DOHH2 (cell line): ENCODE results near the gene IPO9.

Source experiments
- H3F3A ChIP-seq: fragments of 200-600 bp; sonication (generic), shearing (Covaris generic); 2 replicates; pipeline ENCODE4 v1.6.0; 2016; ENCODE audit warnings: antibody characterized with exemption, mild to moderate bottlenecking; ENCODE audit not compliant: control insufficient read depth, insufficient read depth
- H3K27ac ChIP-seq: fragments of 200-600 bp; sonication (generic); 2 replicates; pipeline ENCODE4 v1.5.1; 2014; ENCODE audit warnings: low read depth, mild to moderate bottlenecking, low read length, moderate library complexity
- H3K27me3 ChIP-seq: fragments of 200-600 bp; sonication (generic); 2 replicates; pipeline ENCODE4 v1.6.1; 2014; ENCODE audit warnings: mild to moderate bottlenecking, low read length, mixed read lengths; ENCODE audit not compliant: control insufficient read depth
- H3K36me3 ChIP-seq: fragments of 200-600 bp; sonication (generic); 2 replicates; pipeline ENCODE4 v1.6.1; 2014; ENCODE audit warnings: mild to moderate bottlenecking, low read length, moderate library complexity, mixed read lengths; ENCODE audit not compliant: control insufficient read depth
- H3K4me1 ChIP-seq: fragments of 200-600 bp; sonication (generic); 2 replicates; pipeline ENCODE4 v1.6.1; 2014; ENCODE audit warnings: mild to moderate bottlenecking, low read length, mixed read lengths; ENCODE audit not compliant: control insufficient read depth
- H3K4me2 ChIP-seq: fragments of 200-600 bp; sonication (generic); 2 replicates; pipeline ENCODE4 v1.6.0; 2014; ENCODE audit warnings: mild to moderate bottlenecking, low read length, moderate library complexity
- H3K4me3 ChIP-seq: fragments of 200-600 bp; sonication (generic); 2 replicates; pipeline ENCODE4 v1.5.1; 2014; ENCODE audit warnings: mild to moderate bottlenecking, low read length, mixed read lengths
- H3K79me2 ChIP-seq: fragments of 200-600 bp; sonication (generic); 2 replicates; pipeline ENCODE4 v1.6.1; 2014; ENCODE audit warnings: mild to moderate bottlenecking, low read length, mixed read lengths; ENCODE audit not compliant: control insufficient read depth
- H3K9me2 ChIP-seq: fragments of 200-600 bp; sonication (generic); replicated peaks from 2 replicates; pipeline ENCODE4 v1.6.1; 2014; ENCODE audit warnings: mild to moderate bottlenecking, low read length, mixed read lengths; ENCODE audit not compliant: control insufficient read depth
- H3K9me3 ChIP-seq: fragments of 200-600 bp; sonication (generic); 2 replicates; pipeline ENCODE4 v1.6.1; 2014; ENCODE audit warnings: antibody characterized with exemption, low read length, mixed read lengths; ENCODE audit not compliant: control insufficient read depth, insufficient read depth
- H4K20me1 ChIP-seq: fragments of 200-600 bp; sonication (generic); 2 replicates; pipeline ENCODE4 v1.6.0; 2014; ENCODE audit warnings: low read depth, mild to moderate bottlenecking, antibody characterized with exemption, low read length, moderate library complexity; ENCODE audit not compliant: control insufficient read depth, insufficient read depth
- EZH2phosphoT487 ChIP-seq: fragments of 200-600 bp; sonication (generic); IDR thresholded peaks from 2 replicates; pipeline ENCODE4 v1.6.1; 2017; ENCODE audit warnings: borderline replicate concordance, mild to moderate bottlenecking, antibody characterized with exemption, low read length, moderate library complexity, mixed read lengths
- TF ChIP-seq, protein P1 (sequence below): fragments of 200-600 bp; sonication (generic); IDR thresholded peaks from one replicate; pipeline ENCODE4 v1.5.1; 2014; ENCODE audit warnings: antibody characterized with exemption, mild to moderate bottlenecking, low read depth, low read length; ENCODE audit not compliant: poor library complexity, severe bottlenecking

IPO9 gene

DNA sequence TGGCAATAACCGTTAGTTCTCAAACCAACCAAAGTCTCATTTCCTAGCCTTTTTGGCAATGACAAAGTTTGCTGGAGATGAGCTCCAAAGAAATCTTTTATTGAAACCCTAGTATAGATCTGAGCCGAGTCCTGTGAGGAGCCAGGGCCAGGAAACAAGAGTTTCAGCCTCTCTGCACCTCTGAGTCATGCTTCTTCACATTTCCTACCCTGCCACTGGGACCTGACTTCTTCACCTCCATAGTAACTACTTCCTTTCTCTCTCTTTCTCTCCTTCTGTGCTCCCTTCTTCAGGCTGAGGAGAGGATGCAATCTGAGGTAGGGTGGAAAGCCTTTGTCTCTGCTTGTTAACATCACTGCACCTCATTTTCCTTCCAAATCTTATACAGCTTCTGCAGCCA, 38.7 kb upstream of the IPO9 start:
- peaks cover 11% of the 10 kb centered on the region for H3K27me3 ChIP-seq
- no peaks in the 10 kb centered on the region for H3K79me2 ChIP-seq
- H3K27ac ChIP-seq: no peak overlapping the region
- H4K20me1 ChIP-seq: no peaks in the 10 kb centered on the region
- peaks cover 7% of the 10 kb centered on the region for H3K4me1 ChIP-seq
- H3K9me2 ChIP-seq: no peaks in the 10 kb centered on the region
- H3F3A ChIP-seq: no peaks in the 10 kb centered on the region
- H3K9me3 ChIP-seq: no peaks in the 10 kb centered on the region
- no peak overlapping the region for H3K4me3 ChIP-seq
- H3K36me3 ChIP-seq: no peaks in the 10 kb centered on the region
- TF ChIP-seq EZH2phosphoT487: no peak
- TF ChIP-seq, protein P1, sequence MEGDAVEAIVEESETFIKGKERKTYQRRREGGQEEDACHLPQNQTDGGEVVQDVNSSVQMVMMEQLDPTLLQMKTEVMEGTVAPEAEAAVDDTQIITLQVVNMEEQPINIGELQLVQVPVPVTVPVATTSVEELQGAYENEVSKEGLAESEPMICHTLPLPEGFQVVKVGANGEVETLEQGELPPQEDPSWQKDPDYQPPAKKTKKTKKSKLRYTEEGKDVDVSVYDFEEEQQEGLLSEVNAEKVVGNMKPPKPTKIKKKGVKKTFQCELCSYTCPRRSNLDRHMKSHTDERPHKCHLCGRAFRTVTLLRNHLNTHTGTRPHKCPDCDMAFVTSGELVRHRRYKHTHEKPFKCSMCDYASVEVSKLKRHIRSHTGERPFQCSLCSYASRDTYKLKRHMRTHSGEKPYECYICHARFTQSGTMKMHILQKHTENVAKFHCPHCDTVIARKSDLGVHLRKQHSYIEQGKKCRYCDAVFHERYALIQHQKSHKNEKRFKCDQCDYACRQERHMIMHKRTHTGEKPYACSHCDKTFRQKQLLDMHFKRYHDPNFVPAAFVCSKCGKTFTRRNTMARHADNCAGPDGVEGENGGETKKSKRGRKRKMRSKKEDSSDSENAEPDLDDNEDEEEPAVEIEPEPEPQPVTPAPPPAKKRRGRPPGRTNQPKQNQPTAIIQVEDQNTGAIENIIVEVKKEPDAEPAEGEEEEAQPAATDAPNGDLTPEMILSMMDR: no peak
- no peak overlapping the region for H3K4me2 ChIP-seq

DNA sequence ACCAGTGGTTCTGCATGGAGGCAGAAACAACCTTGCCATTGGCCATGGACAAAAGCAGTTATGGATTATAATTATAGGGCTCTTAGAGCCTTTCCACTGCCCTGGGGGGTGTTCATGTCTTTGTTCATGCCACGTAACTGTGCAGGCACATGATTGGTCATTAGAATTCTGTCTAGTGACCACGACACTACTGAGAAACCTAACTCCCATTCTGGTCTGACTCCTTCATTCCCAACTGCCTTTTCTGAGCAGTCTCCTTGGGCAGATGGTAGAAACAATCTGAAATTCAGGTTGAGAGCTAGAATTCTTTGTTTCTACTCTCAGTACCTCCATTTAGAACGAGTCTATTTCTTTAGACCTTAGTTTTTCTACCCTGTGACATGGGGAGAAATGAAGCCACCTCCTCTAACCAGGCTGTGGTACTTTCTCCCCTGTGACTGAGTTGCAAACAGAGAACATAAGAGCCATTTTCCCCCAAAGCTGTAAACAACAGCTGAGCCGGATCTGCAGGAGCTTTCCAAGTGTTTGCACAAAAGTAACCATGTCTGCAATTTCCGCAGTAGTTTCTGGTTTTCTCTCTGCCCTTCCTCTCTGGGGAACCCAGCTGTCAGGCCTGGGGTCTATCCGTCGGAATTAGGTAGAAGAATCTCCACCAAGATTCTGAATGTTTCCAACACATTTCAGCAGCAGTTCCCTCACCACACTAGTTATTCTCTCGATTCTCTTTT, 37.7 kb upstream of the IPO9 start:
- H3K36me3 ChIP-seq: no peaks in the 10 kb centered on the region
- no peaks in the 10 kb centered on the region for H3K9me3 ChIP-seq
- TF ChIP-seq EZH2phosphoT487: no peak
- TF ChIP-seq, protein P1: no peak
- no peaks in the 10 kb centered on the region for H3F3A ChIP-seq
- H3K27ac ChIP-seq: no peak overlapping the region
- no peaks in the 10 kb centered on the region for H4K20me1 ChIP-seq
- H3K27me3 ChIP-seq: peaks cover 11% of the 10 kb centered on the region
- H3K79me2 ChIP-seq: no peaks in the 10 kb centered on the region
- no peaks in the 10 kb centered on the region for H3K9me2 ChIP-seq
- H3K4me3 ChIP-seq: no peak overlapping the region
- peaks cover 7% of the 10 kb centered on the region for H3K4me1 ChIP-seq
- H3K4me2 ChIP-seq: no peak overlapping the region

DNA sequence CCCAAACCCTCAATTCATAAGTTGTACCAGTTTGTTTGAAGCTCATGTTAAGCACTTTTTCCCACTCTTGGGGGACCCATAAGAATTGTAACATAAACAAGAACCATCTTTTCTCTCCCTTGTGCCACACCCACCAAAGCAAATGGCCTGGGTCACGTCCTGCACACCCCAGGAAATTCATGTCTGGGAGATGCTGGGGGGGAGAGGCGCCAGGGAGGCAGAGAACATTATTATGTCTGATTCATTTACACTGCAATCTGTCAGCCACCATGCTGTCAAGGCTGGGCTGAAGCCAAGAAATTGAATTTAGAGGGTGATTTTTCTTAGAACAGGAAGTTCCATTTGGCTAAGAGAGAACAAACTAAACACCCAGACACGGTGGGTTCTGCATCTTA, 37.2 kb upstream of the IPO9 start:
- no peaks in the 10 kb centered on the region for H3F3A ChIP-seq
- no peaks in the 10 kb centered on the region for H3K79me2 ChIP-seq
- peaks cover 7% of the 10 kb centered on the region for H3K4me1 ChIP-seq
- TF ChIP-seq EZH2phosphoT487: no peak
- TF ChIP-seq, protein P1: no peak
- H3K4me2 ChIP-seq: no peak overlapping the region
- no peaks in the 10 kb centered on the region for H4K20me1 ChIP-seq
- H3K9me3 ChIP-seq: no peaks in the 10 kb centered on the region
- no peaks in the 10 kb centered on the region for H3K36me3 ChIP-seq
- no peak overlapping the region for H3K27ac ChIP-seq
- no peak overlapping the region for H3K4me3 ChIP-seq
- peaks cover 11% of the 10 kb centered on the region for H3K27me3 ChIP-seq
- H3K9me2 ChIP-seq: no peaks in the 10 kb centered on the region
